Osteoblast (primary cell): Measurements from ENCODE around the gene DTX4. TPM values are rescaled to one million over a fixed set of nuclear protein-coding genes. Genes with fewer than 3 reads are reported as not detected.

Experiments
- DNase-seq: peaks from one replicate; pipeline ENCODE4 v3.0.0; 2011; ENCODE audit warnings: low spot score, mixed read lengths; ENCODE audit not compliant: insufficient read length; ENCODE audit errors: missing footprints
- H2AFZ ChIP-seq: 2 replicates; pipeline ENCODE4 v1.6.0; 2011; ENCODE audit warnings: mild to moderate bottlenecking, low read length
- H3K27ac ChIP-seq: 2 replicates; pipeline ENCODE4 v1.5.1; 2011; ENCODE audit warnings: mild to moderate bottlenecking, low read depth, low read length, moderate library complexity
- H3K27me3 ChIP-seq: 2 replicates; pipeline ENCODE4 v1.6.0; 2012; ENCODE audit warnings: mild to moderate bottlenecking, control low read depth, inconsistent platforms, low read length, moderate library complexity; ENCODE audit not compliant: insufficient read depth
- H3K36me3 ChIP-seq: 2 replicates; pipeline ENCODE4 v1.5.1; 2011; ENCODE audit warnings: mild to moderate bottlenecking, low read length, control low read depth, moderate library complexity; ENCODE audit not compliant: insufficient read depth
- H3K4me1 ChIP-seq: 2 replicates; pipeline ENCODE4 v1.5.1; 2011; ENCODE audit warnings: mild to moderate bottlenecking, low read length, control low read depth, moderate library complexity; ENCODE audit not compliant: insufficient read depth
- H3K4me2 ChIP-seq: 2 replicates; pipeline ENCODE4 v1.6.0; 2011; ENCODE audit warnings: mild to moderate bottlenecking, low read length; ENCODE audit not compliant: insufficient read depth
- H3K4me3 ChIP-seq: fragments of 200-600 bp; sonication (generic); 3 replicates; pipeline ENCODE4 v1.5.1; 2012; ENCODE audit warnings: mild to moderate bottlenecking, low read length, inconsistent platforms; ENCODE audit not compliant: insufficient read depth
- H3K79me2 ChIP-seq: 2 replicates; pipeline ENCODE4 v1.6.0; 2012; ENCODE audit warnings: mild to moderate bottlenecking, low read length, control low read depth, inconsistent platforms; ENCODE audit not compliant: insufficient read depth
- H3K9me3 ChIP-seq: 2 replicates; pipeline ENCODE4 v1.5.1; 2011; ENCODE audit warnings: low read depth, low read length, control low read depth
- H4K20me1 ChIP-seq: 2 replicates; pipeline ENCODE4 v1.6.0; 2012; ENCODE audit warnings: mild to moderate bottlenecking, low read length, control low read depth; ENCODE audit not compliant: insufficient read depth
- total RNA-seq: library from RNA; depleted of rRNA; stranded (reverse); fragments of >200 nt; gene quantifications from 2 replicates; pipeline ENCODE4 v1.2.3, GENCODE V29; 2012
- TF ChIP-seq, protein P1 (sequence below): IDR thresholded peaks from 2 replicates; pipeline ENCODE4 v1.5.1; 2011; ENCODE audit warnings: mild to moderate bottlenecking, low read depth, low read length, moderate library complexity; ENCODE audit errors: extremely low read depth

DTX4 gene
- total RNA-seq, 1 donor: under 0.01 TPM

DNA sequence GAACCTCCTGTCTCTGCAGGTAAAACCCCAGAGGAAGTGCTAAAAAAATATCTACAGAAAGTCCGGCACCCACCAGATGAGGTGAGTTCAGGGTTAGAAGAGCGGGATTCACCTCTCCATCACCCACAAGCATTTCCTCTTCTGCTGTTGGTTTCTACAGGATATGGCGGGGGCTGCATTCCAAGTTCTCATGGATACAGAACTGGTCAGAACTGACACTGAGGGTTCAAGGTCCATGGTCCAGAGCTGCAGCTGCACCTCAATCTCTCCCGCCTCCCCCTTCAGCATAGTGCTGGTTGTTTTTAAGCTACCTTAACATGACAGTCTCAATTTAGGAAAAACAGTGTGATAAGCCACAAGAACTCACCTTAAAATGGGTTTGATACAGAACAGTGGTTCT, 19.2 kb downstream of the DTX4 start:
- Histone ChIP-seq H2AFZ (no peak overlapping the region), H4K20me1 (no peaks in the 10 kb centered on the region), H3K4me1 (no peaks in the 10 kb centered on the region), H3K4me3 (no peak overlapping the region), H3K79me2 (no peaks in the 10 kb centered on the region), H3K27me3 (peaks cover 7% of the 10 kb centered on the region), H3K9me3 (no peaks in the 10 kb centered on the region), H3K27ac (no peak overlapping the region), H3K4me2 (no peak overlapping the region), H3K36me3 (no peaks in the 10 kb centered on the region)
- no peak for DNase-seq
- TF ChIP-seq, protein P1, sequence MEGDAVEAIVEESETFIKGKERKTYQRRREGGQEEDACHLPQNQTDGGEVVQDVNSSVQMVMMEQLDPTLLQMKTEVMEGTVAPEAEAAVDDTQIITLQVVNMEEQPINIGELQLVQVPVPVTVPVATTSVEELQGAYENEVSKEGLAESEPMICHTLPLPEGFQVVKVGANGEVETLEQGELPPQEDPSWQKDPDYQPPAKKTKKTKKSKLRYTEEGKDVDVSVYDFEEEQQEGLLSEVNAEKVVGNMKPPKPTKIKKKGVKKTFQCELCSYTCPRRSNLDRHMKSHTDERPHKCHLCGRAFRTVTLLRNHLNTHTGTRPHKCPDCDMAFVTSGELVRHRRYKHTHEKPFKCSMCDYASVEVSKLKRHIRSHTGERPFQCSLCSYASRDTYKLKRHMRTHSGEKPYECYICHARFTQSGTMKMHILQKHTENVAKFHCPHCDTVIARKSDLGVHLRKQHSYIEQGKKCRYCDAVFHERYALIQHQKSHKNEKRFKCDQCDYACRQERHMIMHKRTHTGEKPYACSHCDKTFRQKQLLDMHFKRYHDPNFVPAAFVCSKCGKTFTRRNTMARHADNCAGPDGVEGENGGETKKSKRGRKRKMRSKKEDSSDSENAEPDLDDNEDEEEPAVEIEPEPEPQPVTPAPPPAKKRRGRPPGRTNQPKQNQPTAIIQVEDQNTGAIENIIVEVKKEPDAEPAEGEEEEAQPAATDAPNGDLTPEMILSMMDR: no peak

DNA sequence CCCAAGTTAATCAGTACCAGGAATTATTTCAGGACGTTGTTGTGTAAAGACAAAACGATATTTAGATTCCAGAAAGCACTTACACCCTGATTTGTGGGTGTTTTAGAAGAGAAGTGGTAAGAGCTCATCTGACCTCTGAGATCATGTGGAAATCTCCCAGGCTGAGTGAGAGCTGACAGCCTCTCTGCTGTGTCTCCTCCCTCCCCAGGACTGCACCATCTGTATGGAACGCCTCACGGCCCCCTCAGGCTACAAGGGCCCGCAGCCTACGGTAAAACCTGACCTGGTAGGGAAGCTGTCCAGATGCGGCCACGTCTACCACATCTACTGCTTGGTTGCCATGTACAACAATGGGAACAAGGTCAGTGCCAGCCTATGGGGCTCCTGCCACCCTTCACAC, 20.0 kb downstream of the DTX4 start:
- no peaks in the 10 kb centered on the region for H3K4me1 ChIP-seq
- H3K27ac ChIP-seq: no peak overlapping the region
- TF ChIP-seq, protein P1: no peak
- H4K20me1 ChIP-seq: no peaks in the 10 kb centered on the region
- no peak overlapping the region for H3K4me3 ChIP-seq
- DNase-seq: no peak
- H3K4me2 ChIP-seq: no peak overlapping the region
- no peaks in the 10 kb centered on the region for H3K36me3 ChIP-seq
- H3K79me2 ChIP-seq: no peaks in the 10 kb centered on the region
- H3K9me3 ChIP-seq: no peaks in the 10 kb centered on the region
- H2AFZ ChIP-seq: no peak overlapping the region
- peaks cover 7% of the 10 kb centered on the region for H3K27me3 ChIP-seq

DNA sequence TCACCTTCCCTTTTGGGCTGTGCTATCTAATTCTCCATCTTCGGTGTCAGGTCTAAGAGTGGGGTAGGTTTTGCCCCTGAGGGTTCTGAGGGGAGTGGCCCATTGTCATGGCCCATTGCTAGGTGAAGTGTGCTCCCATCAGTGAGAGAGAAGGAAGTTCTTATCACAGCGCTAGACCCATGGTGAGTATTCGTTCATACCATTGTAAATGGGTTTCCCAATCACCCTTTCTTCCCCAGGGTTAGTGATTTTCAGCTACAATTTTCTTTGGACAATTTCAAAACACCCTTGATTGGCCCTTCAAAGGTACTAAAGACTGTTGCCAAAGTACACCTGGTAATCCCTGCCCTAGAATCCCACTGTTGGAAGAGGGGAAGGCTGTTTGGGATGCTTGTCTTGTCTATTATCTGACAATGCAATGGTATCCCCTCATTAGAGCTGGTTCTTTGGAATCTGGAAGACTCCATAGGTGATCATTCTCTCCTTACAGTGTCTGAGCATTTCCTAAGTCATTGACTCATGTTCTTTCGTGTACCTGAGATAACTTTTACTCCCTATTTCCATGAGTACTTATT, 20.6 kb downstream of the DTX4 start:
- DNase-seq: no peak
- TF ChIP-seq, protein P1: no peak
- Histone ChIP-seq H3K27me3 (peaks cover 6% of the 10 kb centered on the region), H3K79me2 (no peaks in the 10 kb centered on the region), H2AFZ (no peak overlapping the region), H3K27ac (no peak overlapping the region), H4K20me1 (no peaks in the 10 kb centered on the region), H3K36me3 (no peaks in the 10 kb centered on the region), H3K4me1 (no peaks in the 10 kb centered on the region), H3K9me3 (no peaks in the 10 kb centered on the region), H3K4me2 (no peak overlapping the region), H3K4me3 (no peak overlapping the region)

DNA sequence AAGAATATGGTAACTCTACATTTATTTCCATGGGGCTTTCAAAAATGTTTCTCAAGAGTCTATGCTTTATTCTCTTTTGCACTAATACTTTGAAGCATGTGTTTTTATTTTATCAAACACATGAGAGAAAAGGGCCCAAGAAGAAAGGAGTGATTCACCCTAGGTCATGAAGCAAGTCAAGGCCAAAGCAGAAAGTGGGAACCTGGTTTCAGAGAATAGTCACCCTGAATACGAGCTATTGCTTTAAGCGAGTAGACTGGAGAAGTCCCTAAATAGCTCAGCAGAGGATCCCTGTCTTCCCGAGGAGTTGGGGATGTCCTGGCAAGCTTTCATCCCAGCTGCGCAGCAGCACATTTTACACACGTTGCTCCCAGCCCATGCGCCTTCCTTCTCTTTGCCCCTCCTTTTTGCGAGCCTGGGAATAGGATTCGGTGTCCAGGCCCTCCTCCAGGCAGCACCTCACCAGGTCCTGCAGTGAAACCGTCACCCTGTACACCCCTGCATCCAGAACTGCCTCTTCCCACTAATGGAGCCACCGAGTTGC, 21.7 kb downstream of the DTX4 start:
- Histone ChIP-seq H3K36me3 (no peaks in the 10 kb centered on the region), H3K27ac (no peak overlapping the region), H3K4me3 (no peak overlapping the region), H3K9me3 (no peaks in the 10 kb centered on the region), H2AFZ (no peak overlapping the region), H3K4me1 (peaks cover 10% of the 10 kb centered on the region), H4K20me1 (no peaks in the 10 kb centered on the region), H3K79me2 (no peaks in the 10 kb centered on the region), H3K4me2 (no peak overlapping the region), H3K27me3 (peaks cover 4% of the 10 kb centered on the region)
- no peak for DNase-seq
- TF ChIP-seq, protein P1: no peak
